Measurements from ENCODE around the gene SERGEF. TPM values are rescaled to one million over a fixed set of nuclear protein-coding genes. Genes with fewer than 3 reads are reported as not detected.

The SERGEF gene
- polyA plus RNA-seq, 3 donors = 14.3 to 33.7 (median 33.3) TPM

DNA sequence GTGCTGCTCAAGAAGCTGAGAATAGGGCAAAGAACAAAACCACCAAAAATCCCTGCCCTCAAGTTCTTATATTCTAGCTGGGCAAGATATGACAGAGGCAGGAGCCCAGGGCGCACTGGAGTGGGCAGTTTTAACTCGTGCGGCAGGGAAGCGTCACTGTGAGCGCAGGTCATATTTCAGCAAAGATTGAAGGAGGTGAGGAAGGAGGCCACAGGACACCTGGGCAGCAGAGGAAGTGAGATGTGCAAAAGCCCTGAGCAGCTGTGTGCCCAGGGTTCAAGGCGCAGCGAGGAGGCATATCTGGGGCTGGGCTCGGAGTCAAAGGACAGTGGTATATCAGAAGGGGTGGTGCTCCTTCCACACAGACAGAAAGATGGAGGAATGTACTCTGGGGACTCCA is 264.8 kb downstream of the SERGEF start:
- H3K9me3 ChIP-seq (replicated peaks in 1 of 2; ENCODE audit: control insufficient read depth in 1 of 2, insufficient read depth in 1 of 2, low read length in 2 of 2) = no peaks in the 10 kb centered on the region
- TF ChIP-seq, protein P1, sequence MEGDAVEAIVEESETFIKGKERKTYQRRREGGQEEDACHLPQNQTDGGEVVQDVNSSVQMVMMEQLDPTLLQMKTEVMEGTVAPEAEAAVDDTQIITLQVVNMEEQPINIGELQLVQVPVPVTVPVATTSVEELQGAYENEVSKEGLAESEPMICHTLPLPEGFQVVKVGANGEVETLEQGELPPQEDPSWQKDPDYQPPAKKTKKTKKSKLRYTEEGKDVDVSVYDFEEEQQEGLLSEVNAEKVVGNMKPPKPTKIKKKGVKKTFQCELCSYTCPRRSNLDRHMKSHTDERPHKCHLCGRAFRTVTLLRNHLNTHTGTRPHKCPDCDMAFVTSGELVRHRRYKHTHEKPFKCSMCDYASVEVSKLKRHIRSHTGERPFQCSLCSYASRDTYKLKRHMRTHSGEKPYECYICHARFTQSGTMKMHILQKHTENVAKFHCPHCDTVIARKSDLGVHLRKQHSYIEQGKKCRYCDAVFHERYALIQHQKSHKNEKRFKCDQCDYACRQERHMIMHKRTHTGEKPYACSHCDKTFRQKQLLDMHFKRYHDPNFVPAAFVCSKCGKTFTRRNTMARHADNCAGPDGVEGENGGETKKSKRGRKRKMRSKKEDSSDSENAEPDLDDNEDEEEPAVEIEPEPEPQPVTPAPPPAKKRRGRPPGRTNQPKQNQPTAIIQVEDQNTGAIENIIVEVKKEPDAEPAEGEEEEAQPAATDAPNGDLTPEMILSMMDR (IDR thresholded peaks at IDR 0.05) = no peak
- no peak for DNase-seq
- no peak overlapping the region for H3K4me3 ChIP-seq (replicated peaks in 1 of 3; ENCODE audit: low read depth in 2 of 3, low read length in 3 of 3)
- no peaks in the 10 kb centered on the region for H4K20me1 ChIP-seq (ENCODE audit: insufficient read depth, low read length)
- no peaks in the 10 kb centered on the region for H3K4me1 Mint-ChIP-seq
- no peak overlapping the region for H3K4me3 Mint-ChIP-seq
- H3K79me2 ChIP-seq (ENCODE audit: insufficient read depth, low read length) = no peaks in the 10 kb centered on the region
- no peaks in the 10 kb centered on the region for H3K36me3 Mint-ChIP-seq
- H3K36me3 ChIP-seq (replicated peaks in 1 of 2; ENCODE audit: control insufficient read depth in 1 of 2, insufficient read depth in 2 of 2, low read length in 2 of 2) = no peaks in the 10 kb centered on the region
- H3K27ac Mint-ChIP-seq = no peak overlapping the region
- no peak overlapping the region for H3K4me2 ChIP-seq (replicated peaks; ENCODE audit: extremely low read depth, low read length, poor library complexity, severe bottlenecking)
- 80% methylated on average over 7 of the region's 8 CpGs for WGBS (ENCODE audit: insufficient coverage)
- intact Hi-C loops (cut with micrococcal nuclease) = no loop called here
- no peak overlapping the region for H3K9ac ChIP-seq (ENCODE audit: insufficient read depth, low read length, poor library complexity, severe bottlenecking)
- H3K27me3 ChIP-seq (ENCODE audit: control insufficient read depth in 2 of 2, insufficient read depth in 2 of 2, low read length in 2 of 2) = no peaks in the 10 kb centered on the region
- no peak overlapping the region for H2AFZ ChIP-seq (ENCODE audit: insufficient read depth, low read depth, low read length, poor library complexity, severe bottlenecking)
- no peaks in the 10 kb centered on the region for H3K4me1 ChIP-seq (ENCODE audit: control insufficient read depth in 1 of 2, insufficient read depth in 2 of 2, low read length in 2 of 2)
- H3K27me3 Mint-ChIP-seq (ENCODE audit: low read depth in 3 of 3) = peaks cover 7 to 10% (median 10%) of the 10 kb centered on the region in 3 donors
- H3K9me3 Mint-ChIP-seq = no peaks in the 10 kb centered on the region
- no peak overlapping the region for H3K27ac ChIP-seq (ENCODE audit: low read depth in 1 of 2, low read length in 2 of 2)

DNA sequence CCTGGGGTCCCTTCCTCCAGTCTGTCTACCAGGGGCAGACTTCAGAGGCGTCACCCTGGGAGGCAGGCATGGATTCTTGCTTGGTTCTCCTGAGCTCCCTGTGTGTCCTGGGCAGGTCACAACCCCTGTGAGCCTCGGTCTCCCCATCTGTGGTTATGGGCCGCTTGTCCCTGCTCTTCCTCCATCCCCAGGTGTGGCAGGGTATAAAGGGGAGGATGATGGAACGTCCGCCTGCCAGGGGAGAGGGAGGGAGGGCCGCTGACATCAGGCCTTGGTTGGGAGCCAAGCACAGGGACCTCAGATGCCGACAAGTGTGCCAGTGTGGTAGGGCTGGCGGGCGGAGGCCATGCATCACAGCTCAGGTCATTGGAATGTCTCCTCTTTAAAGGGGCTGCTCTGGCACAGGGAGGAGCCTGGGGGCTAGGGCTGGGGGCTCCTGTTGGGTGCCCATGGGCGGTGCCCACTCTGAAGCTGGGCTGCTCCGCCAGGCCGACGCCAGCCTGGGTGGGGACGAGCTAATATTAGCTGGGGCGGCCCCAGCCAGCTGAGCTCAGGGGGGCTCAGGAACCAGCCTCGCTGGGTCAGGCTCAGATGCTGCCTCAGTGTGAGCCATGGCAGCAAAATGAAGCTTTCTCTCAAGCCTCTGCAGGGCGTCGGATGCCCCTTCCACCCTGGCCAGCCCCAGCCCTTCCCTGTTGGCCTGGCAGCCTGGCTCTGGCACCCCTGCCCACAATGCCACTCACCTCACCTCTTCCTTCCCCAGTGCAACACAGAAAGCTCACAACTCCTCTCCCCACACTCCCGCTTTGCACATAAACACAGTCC is 265.5 kb downstream of the SERGEF start:
- no peak overlapping the region for H2AFZ ChIP-seq (ENCODE audit: insufficient read depth, low read depth, low read length, poor library complexity, severe bottlenecking)
- H3K4me3 ChIP-seq (replicated peaks in 1 of 3; ENCODE audit: low read depth in 2 of 3, low read length in 3 of 3) = no peak overlapping the region
- H3K4me1 ChIP-seq (ENCODE audit: control insufficient read depth in 1 of 2, insufficient read depth in 2 of 2, low read length in 2 of 2) = no peaks in the 10 kb centered on the region
- no peak overlapping the region for H3K27ac ChIP-seq (ENCODE audit: low read depth in 1 of 2, low read length in 2 of 2)
- H3K79me2 ChIP-seq (ENCODE audit: insufficient read depth, low read length) = no peaks in the 10 kb centered on the region
- DNase-seq = no peak
- H3K27me3 ChIP-seq (ENCODE audit: control insufficient read depth in 2 of 2, insufficient read depth in 2 of 2, low read length in 2 of 2) = no peaks in the 10 kb centered on the region
- H3K36me3 ChIP-seq (replicated peaks in 1 of 2; ENCODE audit: control insufficient read depth in 1 of 2, insufficient read depth in 2 of 2, low read length in 2 of 2) = no peaks in the 10 kb centered on the region
- no peaks in the 10 kb centered on the region for H4K20me1 ChIP-seq (ENCODE audit: insufficient read depth, low read length)
- no peaks in the 10 kb centered on the region for H3K9me3 ChIP-seq (replicated peaks in 1 of 2; ENCODE audit: control insufficient read depth in 1 of 2, insufficient read depth in 1 of 2, low read length in 2 of 2)
- H3K9ac ChIP-seq (ENCODE audit: insufficient read depth, low read length, poor library complexity, severe bottlenecking) = no peak overlapping the region
- no peaks in the 10 kb centered on the region for H3K9me3 Mint-ChIP-seq
- intact Hi-C loops (cut with micrococcal nuclease) = no loop called here
- H3K27me3 Mint-ChIP-seq (ENCODE audit: low read depth in 3 of 3) = peaks cover 7 to 10% (median 10%) of the 10 kb centered on the region in 3 donors
- no peaks in the 10 kb centered on the region for H3K36me3 Mint-ChIP-seq
- TF ChIP-seq, protein P1 (IDR thresholded peaks at IDR 0.05) = no peak
- H3K4me2 ChIP-seq (replicated peaks; ENCODE audit: extremely low read depth, low read length, poor library complexity, severe bottlenecking) = no peak overlapping the region
- H3K4me1 Mint-ChIP-seq = no peaks in the 10 kb centered on the region
- 86% methylated on average over 19 of the region's 19 CpGs for WGBS (ENCODE audit: insufficient coverage)
- no peak overlapping the region for H3K27ac Mint-ChIP-seq
- no peak overlapping the region for H3K4me3 Mint-ChIP-seq

Data from CD14-positive monocyte (primary cell).